Activated B cell treated with CpG ODN at 0.5 μM for 24 hours (primary cell): ENCODE measurements around the gene LBH. TPM values are rescaled to one million over a fixed set of nuclear protein-coding genes. Genes with fewer than 3 reads are reported as not detected.

ENCODE experiments used
- ATAC-seq: fragments of 200-7000 bp; cut with Tn5 transposase; one replicate; pipeline ENCODE4 v1.10.0; 2021; ENCODE audit warnings: low read depth, mild to moderate bottlenecking, moderate library complexity
- CTCF ChIA-PET: fragments of 350-600 bp; sonication (Branson Sonifier 250); formaldehyde crosslinking; loops from one replicate; lab custom pipeline; 2021; ENCODE audit warnings: antibody characterized with exemption; lab: Charles Lee
- POLR2A ChIA-PET: fragments of 350-600 bp; sonication (Branson Sonifier 250); formaldehyde crosslinking; loops from one replicate; lab custom pipeline; 2021; ENCODE audit warnings: antibody characterized with exemption; lab: Charles Lee
- DNase-seq: peaks from one replicate; pipeline ENCODE4 v3.0.0; 2022
- H3K27ac Mint-ChIP-seq: one replicate; pipeline ENCODE4 v1.8.0; 2020; ENCODE audit warnings: mixed read lengths
- H3K27me3 Mint-ChIP-seq: one replicate; pipeline ENCODE4 v1.8.0; 2021; ENCODE audit warnings: mixed read lengths
- H3K36me3 Mint-ChIP-seq: one replicate; pipeline ENCODE4 v1.8.0; 2021; ENCODE audit warnings: low read depth, mixed read lengths
- H3K4me1 Mint-ChIP-seq: one replicate; pipeline ENCODE4 v1.8.0; 2021; ENCODE audit warnings: mixed read lengths
- H3K4me3 Mint-ChIP-seq: one replicate; pipeline ENCODE4 v1.8.0; 2020; ENCODE audit warnings: mild to moderate bottlenecking, mixed read lengths
- H3K9me3 Mint-ChIP-seq: one replicate; pipeline ENCODE4 v1.8.0; 2020; ENCODE audit warnings: mixed read lengths
- CTCF ChIP-seq: fragments of 200-600 bp; IDR thresholded peaks from one replicate; pipeline ENCODE4 v1.8.0; 2022; ENCODE audit warnings: antibody characterized with exemption, mild to moderate bottlenecking
- intact Hi-C: fragments of 100-400 bp; cut with micrococcal nuclease; formaldehyde crosslinking; loops from one replicate; pipeline ENCODE4 v1.15.1; 2024
- total RNA-seq: library from RNA; stranded (reverse); gene quantifications from 2 replicates; pipeline ENCODE4 v1.2.3, GENCODE V29; 2022

LBH gene
- total RNA-seq, 1 donor from 2014 or later = 131 TPM

- ChIA-PET CTCF (interaction anchor here (1.0 to 1.1 kb wide), 2 partner anchors 9 to 411 kb away, joined by 3 read pairs; no protein-coding TSS in a partner anchor), POLR2A (interaction anchor here (0.5 to 1.2 kb wide), 5 partner anchors 10 to 69 kb away, joined by 3 to 4 read pairs (median 3); no protein-coding TSS in a partner anchor)
- intact Hi-C loops = no loop called here
- no peaks in the 10 kb centered on the region for H3K9me3 Mint-ChIP-seq
- TF ChIP-seq CTCF = no peak
- no peaks in the 10 kb centered on the region for H3K36me3 Mint-ChIP-seq
- ATAC-seq (no peak), DNase-seq (no peak)
- peaks cover 54% of the 10 kb centered on the region for H3K4me1 Mint-ChIP-seq
- H3K4me3 Mint-ChIP-seq = no peak overlapping the region
- no peaks in the 10 kb centered on the region for H3K27me3 Mint-ChIP-seq
- H3K27ac Mint-ChIP-seq = no peak overlapping the region
Observed at GRCh38 chr2:30300456-30301221, 69.3 kb downstream of the LBH start.

GRCh38 chr2:30301551-30301950 lies 70.2 kb downstream of the LBH start:
- no peak for DNase-seq
- Mint-ChIP-seq H3K4me1 (peaks cover 52% of the 10 kb centered on the region), H3K27me3 (no peaks in the 10 kb centered on the region), H3K9me3 (no peaks in the 10 kb centered on the region), H3K36me3 (no peaks in the 10 kb centered on the region), H3K27ac (no peak overlapping the region), H3K4me3 (no peak overlapping the region)
- ATAC-seq = no peak
- CTCF ChIA-PET = interaction anchor here (0.6 to 1.0 kb wide), 2 partner anchors 8 to 1630 kb away, joined by 3 read pairs; no protein-coding TSS in a partner anchor
- POLR2A ChIA-PET = interaction anchor here (0.5 to 1.1 kb wide), 3 partner anchors 19 to 70 kb away, joined by 3 to 4 read pairs (median 3); no protein-coding TSS in a partner anchor
- intact Hi-C loops = no loop called here
- TF ChIP-seq CTCF = no peak

GRCh38 chr2:30302566-30302965 lies 71.2 kb downstream of the LBH start:
- H3K4me1 Mint-ChIP-seq = peaks cover 48% of the 10 kb centered on the region
- no peak for TF ChIP-seq CTCF
- H3K27ac Mint-ChIP-seq = no peak overlapping the region
- ATAC-seq (no peak), DNase-seq (no peak)
- H3K27me3 Mint-ChIP-seq = no peaks in the 10 kb centered on the region
- CTCF ChIA-PET = interaction anchor here (1.0 kb wide), 1 partner anchor 34 kb away, joined by 3 read pairs; no protein-coding TSS in a partner anchor
- intact Hi-C loops = no loop called here
- no peak overlapping the region for H3K4me3 Mint-ChIP-seq
- POLR2A ChIA-PET = interaction anchor here (0.7 to 1.2 kb wide), 4 partner anchors 9 to 20 kb away, joined by 3 to 4 read pairs (median 3); no protein-coding TSS in a partner anchor
- no peaks in the 10 kb centered on the region for H3K36me3 Mint-ChIP-seq
- H3K9me3 Mint-ChIP-seq = no peaks in the 10 kb centered on the region

- DNase-seq = no peak
- Mint-ChIP-seq H3K9me3 (no peaks in the 10 kb centered on the region), H3K27me3 (no peaks in the 10 kb centered on the region), H3K27ac (no peak overlapping the region), H3K4me3 (no peak overlapping the region), H3K4me1 (peaks cover 43% of the 10 kb centered on the region), H3K36me3 (no peaks in the 10 kb centered on the region)
- ATAC-seq = no peak
- TF ChIP-seq CTCF = no peak
- ChIA-PET POLR2A (interaction anchor here (0.7 to 1.2 kb wide), 4 partner anchors 8 to 21 kb away, joined by 3 to 4 read pairs (median 3); no protein-coding TSS in a partner anchor), CTCF (interaction anchor here (1.0 kb wide), 1 partner anchor 33 kb away, joined by 3 read pairs; no protein-coding TSS in a partner anchor)
- intact Hi-C loops = no loop called here
Observed at GRCh38 chr2:30303095-30303494, 71.8 kb downstream of the LBH start.

GRCh38 chr2:30305235-30305634 lies 73.9 kb downstream of the LBH start:
- CTCF ChIA-PET = no interaction called here

More at GRCh38 chr2:30305235-30305634, 73.9 kb downstream of the LBH start:
- TF ChIP-seq CTCF = no peak
- H3K27ac Mint-ChIP-seq = no peak overlapping the region
- intact Hi-C loops = no loop called here
- H3K9me3 Mint-ChIP-seq = no peaks in the 10 kb centered on the region
- no peak for ATAC-seq
- H3K4me3 Mint-ChIP-seq = no peak overlapping the region
- POLR2A ChIA-PET = interaction anchor here (0.7 to 0.8 kb wide), 5 partner anchors 17 to 297 kb away, joined by 4 to 9 read pairs (median 6); no protein-coding TSS in a partner anchor
- no peaks in the 10 kb centered on the region for H3K27me3 Mint-ChIP-seq
- no peak for DNase-seq
- H3K4me1 Mint-ChIP-seq = peaks cover 36% of the 10 kb centered on the region
- H3K36me3 Mint-ChIP-seq = no peaks in the 10 kb centered on the region
